H1 (cell line): ENCODE measurements around the gene ADAM19.

Experiments
- CREB1 ChIP-seq: IDR thresholded peaks from 2 replicates; pipeline ENCODE4 v1.6.1; 2012; ENCODE audit warnings: inconsistent platforms
- NRF1 ChIP-seq: IDR thresholded peaks from 2 replicates; pipeline ENCODE4 v1.6.1; 2011; ENCODE audit warnings: mild to moderate bottlenecking, low read depth, low read length, improper control_type of control experiment
- POLR2A ChIP-seq, 2 experiments: IDR thresholded peaks; 1 replicate in 1 of 2; 2 replicates in 1 of 2; pipeline ENCODE4 v1.6.1; 2011; ENCODE audit warnings: low read depth in 2 of 2, low read length in 2 of 2, mild to moderate bottlenecking in 2 of 2; ENCODE audit errors: control extremely low read depth in 1 of 2
- TF ChIP-seq, protein P1 (sequence below), 3 experiments: IDR thresholded peaks; 1 replicate in 2 of 3; 2 replicates in 1 of 3; pipeline versions ENCODE4 v1.5.1 to v1.6.1; 2011; ENCODE audit warnings: low read length in 3 of 3, mild to moderate bottlenecking in 3 of 3, inconsistent platforms in 2 of 3, low read depth in 1 of 3, moderate library complexity in 1 of 3; ENCODE audit not compliant: insufficient read depth in 1 of 3; ENCODE audit errors: control extremely low read depth in 1 of 3

DNA sequence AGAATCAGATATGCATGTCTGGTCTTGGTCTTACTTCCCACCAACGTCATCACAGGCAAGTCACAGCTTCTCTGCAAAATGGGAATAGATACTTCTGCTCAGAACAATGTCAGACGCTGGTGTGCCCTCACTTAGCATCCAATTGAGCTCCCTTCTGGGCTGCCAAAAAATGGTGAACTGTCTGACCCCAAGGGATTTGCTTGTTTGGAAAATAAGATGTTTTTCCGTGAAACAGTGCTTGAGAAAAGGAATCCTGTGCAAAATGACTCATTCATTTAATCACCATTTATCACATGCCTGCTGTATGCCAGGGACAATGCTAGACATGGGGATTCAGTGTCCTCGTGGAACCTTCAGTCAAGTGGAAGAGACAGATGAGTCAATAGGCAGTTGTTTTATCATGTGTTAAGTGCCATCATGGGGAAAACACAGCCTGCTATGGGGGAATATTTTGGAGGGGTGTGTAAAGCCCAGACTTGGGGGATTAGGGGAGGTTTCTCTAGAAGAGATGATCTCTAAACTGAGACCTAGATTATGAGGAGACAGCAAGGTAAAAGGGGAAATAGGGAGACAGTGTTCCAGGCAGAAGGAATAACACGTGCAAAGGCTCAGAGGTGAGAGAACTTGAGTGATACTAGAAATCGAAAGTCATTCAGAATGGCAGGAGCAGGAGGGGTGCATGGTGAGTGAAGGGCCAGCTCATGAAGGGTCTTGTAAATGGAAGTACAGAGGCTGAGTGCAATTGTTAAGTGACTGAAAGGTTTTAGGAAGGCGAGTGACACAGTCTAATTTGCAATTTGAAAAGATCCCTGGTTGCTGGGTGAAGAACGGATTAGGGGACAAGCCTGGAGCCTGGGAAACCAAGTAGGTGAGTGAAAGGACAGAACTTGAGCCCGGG, 111.7 kb downstream of the ADAM19 start:
- TF ChIP-seq CREB1, result no peak
- no peak for TF ChIP-seq NRF1
- TF ChIP-seq, protein P1, sequence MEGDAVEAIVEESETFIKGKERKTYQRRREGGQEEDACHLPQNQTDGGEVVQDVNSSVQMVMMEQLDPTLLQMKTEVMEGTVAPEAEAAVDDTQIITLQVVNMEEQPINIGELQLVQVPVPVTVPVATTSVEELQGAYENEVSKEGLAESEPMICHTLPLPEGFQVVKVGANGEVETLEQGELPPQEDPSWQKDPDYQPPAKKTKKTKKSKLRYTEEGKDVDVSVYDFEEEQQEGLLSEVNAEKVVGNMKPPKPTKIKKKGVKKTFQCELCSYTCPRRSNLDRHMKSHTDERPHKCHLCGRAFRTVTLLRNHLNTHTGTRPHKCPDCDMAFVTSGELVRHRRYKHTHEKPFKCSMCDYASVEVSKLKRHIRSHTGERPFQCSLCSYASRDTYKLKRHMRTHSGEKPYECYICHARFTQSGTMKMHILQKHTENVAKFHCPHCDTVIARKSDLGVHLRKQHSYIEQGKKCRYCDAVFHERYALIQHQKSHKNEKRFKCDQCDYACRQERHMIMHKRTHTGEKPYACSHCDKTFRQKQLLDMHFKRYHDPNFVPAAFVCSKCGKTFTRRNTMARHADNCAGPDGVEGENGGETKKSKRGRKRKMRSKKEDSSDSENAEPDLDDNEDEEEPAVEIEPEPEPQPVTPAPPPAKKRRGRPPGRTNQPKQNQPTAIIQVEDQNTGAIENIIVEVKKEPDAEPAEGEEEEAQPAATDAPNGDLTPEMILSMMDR (IDR thresholded peaks at IDR 0.05; ENCODE audit: control extremely low read depth in 1 of 3, insufficient read depth in 1 of 3, low read depth in 1 of 3, low read length in 3 of 3), result no peak
- TF ChIP-seq POLR2A (IDR thresholded peaks at IDR 0.05; ENCODE audit: control extremely low read depth in 1 of 2, low read depth in 2 of 2, low read length in 2 of 2), result no peak
